Measurements from ENCODE around the gene KAZN.

KAZN gene

DNA sequence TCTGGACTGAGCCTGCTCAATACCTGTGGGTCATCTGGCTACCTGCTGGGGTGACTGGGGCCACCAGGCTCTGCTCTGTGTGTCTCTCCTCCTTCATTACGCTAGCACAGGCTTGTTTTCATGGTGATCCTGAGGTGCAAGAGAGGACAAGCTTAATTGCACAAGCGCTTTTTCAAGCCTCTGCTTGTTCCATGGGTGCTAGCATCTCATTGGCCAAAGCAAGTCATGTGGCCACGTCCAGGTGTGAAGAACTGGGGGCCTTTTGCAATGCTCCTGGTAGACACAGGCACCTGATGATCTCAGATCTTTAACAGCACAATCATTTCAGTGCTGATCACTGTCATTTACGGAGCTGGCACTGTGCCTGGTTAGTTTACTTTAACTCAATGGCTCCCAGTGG is 114.6 kb downstream of the KAZN start:
- DNase-seq (ENCODE audit: low read depth) = no peak

- DNase-seq (ENCODE audit: low read depth) = no peak
Observed at GRCh38 chr1:14715266-14715665, 116.8 kb downstream of the KAZN start.

DNA sequence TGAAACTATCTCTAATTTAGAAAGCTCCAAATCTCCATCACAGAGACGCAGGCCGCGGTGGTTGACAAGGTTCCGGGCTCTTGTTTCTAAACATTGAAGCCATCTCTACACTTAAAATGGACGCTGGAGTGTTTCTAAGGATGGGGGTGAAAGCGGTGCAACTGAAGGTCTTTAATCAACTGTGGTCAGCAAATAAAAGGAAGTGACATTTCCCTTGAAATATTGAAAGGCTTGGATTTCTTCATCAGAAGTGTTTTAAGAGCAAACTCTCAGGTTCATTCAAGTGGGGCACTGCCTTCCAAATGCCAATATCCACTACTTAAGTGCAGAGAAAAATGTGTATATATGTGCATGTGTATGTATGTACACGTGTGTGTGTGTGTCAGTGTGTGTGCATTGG is 117.3 kb downstream of the KAZN start:
- no peak for DNase-seq (ENCODE audit: low read depth)

GRCh38 chr1:14716474-14716873 is 118.0 kb downstream of the KAZN start:
- DNase-seq (ENCODE audit: low read depth) = no peak

- no peak for DNase-seq (ENCODE audit: low read depth)
Observed at GRCh38 chr1:14718476-14718875, 120.0 kb downstream of the KAZN start.

GRCh38 chr1:14723401-14723800 is 124.9 kb downstream of the KAZN start:
- DNase-seq (ENCODE audit: low read depth) = no peak

DNA sequence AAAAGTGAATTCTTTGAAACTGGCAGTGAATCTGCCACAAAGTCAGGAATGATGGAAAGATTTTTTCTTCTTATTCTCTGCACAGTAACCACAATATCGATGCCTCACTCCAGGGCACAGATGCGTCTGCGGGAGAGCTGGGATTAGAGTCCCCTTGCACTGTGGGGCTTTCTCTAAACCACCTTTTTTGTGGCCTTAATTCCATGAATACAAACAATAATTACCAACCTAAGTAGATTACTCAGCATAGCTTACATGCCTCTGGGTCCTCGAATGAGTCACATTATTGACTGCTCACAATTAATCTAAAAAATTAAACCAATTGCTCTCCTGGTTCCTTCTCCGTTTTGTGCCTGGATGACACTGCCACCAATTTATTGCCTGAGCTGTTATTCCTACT is 125.8 kb downstream of the KAZN start:
- no peak for DNase-seq (ENCODE audit: low read depth)

DNA sequence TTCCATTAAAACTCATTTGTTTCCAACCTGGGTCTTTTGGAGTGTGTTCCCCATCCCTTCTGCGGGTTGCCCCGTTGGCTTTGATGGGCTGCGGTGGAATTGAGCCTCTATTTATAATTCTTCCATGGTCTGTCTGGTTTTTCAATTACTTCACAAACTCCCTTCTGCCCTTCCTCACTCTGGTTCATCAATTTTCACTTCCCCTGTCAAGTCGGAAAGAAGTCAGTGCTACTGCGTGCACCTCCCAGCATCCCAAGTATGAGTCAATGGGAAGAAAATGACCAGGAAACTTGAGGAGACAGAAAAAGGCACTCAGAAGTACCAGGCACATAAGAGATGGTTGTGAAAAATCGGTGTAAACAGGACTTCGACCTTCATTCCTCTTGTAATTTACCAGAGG is 126.2 kb downstream of the KAZN start:
- DNase-seq (ENCODE audit: low read depth) = no peak

- DNase-seq (ENCODE audit: low read depth) = no peak
Observed at GRCh38 chr1:14725238-14725637, 126.8 kb downstream of the KAZN start.

GRCh38 chr1:14725695-14726094 is 127.2 kb downstream of the KAZN start:
- no peak for DNase-seq (ENCODE audit: low read depth)

- no peak for DNase-seq (ENCODE audit: low read depth)
Observed at GRCh38 chr1:14726606-14727005, 128.1 kb downstream of the KAZN start.

DNA sequence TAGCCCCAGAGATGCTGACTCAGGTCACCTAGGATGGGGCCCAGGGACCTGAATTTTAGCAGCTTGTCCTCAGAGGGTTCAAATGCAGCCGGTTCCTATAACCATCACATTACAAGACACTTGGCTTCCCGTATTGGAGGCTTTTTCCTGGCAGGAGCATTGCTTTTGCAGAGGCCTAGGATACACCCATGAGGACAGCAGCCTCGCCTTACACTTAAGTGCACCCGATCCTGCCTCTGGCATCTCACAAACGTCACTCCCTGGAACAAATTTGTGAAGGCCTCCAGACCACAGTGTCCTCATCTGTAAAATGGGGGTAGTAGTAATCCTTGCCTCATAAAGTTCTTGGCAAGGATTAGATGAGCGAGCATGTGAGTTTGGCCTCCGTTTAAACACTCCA is 130.0 kb downstream of the KAZN start:
- no peak for DNase-seq (ENCODE audit: low read depth)

DNA sequence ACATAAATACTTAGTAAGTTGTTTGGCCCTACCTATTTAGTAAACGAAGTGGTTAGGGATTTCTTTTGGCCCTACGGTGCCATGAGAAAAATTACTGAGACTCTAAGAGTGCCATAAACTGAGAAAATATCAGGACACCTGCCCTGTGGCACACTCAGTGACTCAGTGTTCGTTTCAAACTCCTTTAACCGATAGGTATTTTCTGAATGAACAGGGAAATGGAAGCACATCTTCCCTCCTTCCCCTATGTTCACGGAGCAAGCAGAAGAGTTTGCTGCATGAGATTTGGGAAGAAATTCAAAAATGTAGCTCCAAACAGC is 134.2 kb downstream of the KAZN start:
- DNase-seq (ENCODE audit: low read depth) = no peak

DNA sequence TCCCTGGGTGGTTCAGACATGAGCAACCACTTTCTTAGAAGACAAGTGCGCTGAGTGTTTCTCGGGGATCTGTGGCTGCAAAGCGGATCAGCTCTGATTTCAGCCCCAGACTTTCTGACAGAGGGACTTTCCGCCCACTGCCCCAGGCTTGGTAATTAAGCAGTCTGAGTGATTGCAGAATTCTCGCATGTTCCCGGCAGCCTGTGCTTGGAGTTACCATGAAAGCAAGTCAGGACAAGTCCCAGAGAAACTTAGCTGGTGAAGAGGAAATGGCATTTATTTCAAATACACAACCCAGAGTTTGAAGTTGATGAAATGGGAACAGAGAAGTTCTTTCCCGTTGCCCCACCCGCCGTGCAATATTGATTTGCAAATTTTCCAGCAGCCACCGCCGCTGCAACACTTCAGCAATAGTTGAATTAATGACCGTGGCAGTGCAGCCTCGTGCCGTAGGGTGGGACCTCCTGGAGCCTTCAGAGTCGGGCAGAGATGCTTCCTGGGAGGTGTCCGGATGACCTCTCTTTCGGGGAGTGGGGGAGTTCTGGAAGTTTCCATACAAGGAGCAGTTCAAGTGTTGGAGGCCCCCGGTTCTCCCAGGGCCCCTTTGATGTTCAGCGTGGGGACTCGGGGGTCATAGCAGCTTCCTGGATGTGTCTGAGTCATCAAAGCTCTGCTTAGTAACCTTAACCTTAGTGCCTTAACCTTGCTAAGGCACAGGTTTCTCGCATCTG is 134.7 kb downstream of the KAZN start:
- no peak for DNase-seq (ENCODE audit: low read depth)

DNA sequence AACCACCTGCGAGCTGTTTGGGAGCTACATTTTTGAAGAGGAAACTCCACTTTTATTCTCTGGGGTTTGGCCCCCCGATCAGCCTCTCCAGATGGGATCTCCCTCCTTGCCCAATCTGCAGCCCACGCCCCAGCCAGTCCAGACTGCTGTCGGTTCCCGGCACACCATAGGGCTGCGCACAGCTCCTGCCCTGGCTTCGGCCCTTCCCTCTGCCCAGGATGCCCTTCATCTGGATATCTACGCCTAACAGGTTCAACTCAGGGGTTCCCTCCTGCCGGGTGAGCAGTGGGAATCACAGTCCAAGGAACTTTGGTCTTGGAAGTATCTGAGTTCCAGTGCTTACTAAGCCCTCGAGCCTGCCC is 135.3 kb downstream of the KAZN start:
- no peak for DNase-seq (ENCODE audit: low read depth)

DNA sequence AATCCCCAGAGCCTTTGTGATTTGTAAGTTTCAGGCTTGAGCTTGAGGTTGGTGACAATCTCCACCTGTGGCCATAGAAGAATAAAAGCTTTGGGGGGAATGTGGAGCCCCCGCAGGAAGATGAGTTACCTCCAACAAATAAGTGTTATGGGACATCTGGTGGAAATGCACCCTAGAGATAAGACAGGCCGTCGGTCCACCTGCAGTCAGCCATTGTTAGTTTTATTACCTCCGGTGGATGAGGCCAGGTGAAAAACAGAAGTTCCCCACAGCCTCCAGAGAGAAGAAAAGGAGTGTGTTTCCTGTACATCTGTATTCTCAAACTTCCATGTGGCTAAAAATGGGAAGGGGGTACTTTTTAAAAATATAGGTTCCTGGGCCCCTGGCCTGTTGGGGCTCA is 137.4 kb downstream of the KAZN start:
- DNase-seq (ENCODE audit: low read depth) = no peak

DNA sequence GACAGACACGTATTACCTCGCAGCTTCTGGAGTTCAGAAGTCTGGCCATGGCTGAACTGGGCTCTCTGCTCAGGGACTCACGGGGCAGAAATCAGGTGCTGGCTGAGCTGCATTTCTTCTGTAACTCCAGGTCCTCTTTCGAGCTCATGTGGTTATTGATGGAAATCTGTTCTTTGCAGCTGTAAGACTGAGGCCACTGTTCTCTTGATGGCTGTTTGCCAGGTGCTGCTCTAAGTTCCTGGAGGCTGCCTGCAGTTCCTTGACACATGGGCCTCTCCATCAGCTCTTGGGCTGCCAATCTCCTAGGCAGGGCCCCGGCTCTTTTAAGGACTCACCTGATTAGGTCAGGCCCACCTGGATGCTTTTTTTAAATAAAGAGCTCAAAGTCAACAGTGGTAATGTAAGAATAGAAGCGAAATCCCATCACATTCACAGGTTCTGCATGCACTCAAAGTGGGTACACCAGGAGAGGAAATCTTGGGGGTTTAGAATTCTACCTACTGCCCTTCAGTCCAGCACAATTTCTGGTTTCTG is 139.1 kb downstream of the KAZN start:
- no peak for DNase-seq (ENCODE audit: low read depth)

- no peak for DNase-seq (ENCODE audit: low read depth)
Observed at GRCh38 chr1:14738235-14738634, 139.8 kb downstream of the KAZN start.

GRCh38 chr1:14738647-14739046 is 140.2 kb downstream of the KAZN start:
- DNase-seq (ENCODE audit: low read depth) = no peak

- DNase-seq (ENCODE audit: low read depth) = no peak
Observed at GRCh38 chr1:14739082-14739832, 140.8 kb downstream of the KAZN start.

DNA sequence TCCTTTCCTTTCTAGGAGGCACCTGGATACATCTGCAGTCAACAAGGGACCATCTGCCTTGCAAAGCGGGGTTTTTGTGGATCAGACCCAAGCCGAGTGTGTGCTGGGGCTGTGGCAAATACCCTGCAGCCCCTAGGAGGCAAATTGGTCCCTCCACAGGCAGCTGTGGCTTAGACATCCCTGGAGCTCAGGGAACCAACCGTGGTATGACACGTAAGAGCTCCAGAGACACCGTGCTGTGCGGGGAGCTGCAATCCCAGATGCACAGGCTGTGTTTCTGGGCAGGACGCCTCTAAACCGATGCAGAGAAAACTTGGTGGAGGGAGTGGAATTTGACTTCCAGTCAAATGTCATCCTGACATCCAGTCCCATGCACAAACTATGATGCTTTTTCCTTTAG is 141.5 kb downstream of the KAZN start:
- no peak for DNase-seq (ENCODE audit: low read depth)

- DNase-seq (ENCODE audit: low read depth) = no peak
Observed at GRCh38 chr1:14741082-14741481, 142.6 kb downstream of the KAZN start.

DNA sequence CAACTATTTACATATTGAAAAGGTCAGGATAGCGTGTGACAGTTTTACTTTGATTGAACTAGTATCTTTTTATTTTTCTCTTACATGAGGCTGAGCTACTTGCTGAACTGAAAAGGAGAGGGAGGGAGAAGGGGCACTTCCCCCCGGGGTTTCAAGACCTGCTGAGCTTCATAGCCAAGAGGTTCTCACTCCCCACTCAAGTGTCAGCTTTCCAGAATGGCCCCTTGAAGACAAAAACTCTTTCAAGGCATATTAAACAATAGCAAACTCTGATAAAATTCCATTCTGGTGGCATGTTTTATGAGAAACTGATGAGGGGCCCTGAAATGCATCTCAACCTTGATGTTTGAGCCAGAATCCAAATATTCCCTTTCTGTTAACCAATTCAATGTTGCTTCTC is 143.0 kb downstream of the KAZN start:
- DNase-seq (ENCODE audit: low read depth) = no peak

Data from CMK (cell line).